ENCODE measurements around the gene CSTPP1. TPM values are rescaled to one million over a fixed set of nuclear protein-coding genes. Genes with fewer than 3 reads are reported as not detected.

Gene CSTPP1
- total RNA-seq, 4 donors from 2014 or later = 19.1 to 27.0 (median 21.8) TPM

DNA sequence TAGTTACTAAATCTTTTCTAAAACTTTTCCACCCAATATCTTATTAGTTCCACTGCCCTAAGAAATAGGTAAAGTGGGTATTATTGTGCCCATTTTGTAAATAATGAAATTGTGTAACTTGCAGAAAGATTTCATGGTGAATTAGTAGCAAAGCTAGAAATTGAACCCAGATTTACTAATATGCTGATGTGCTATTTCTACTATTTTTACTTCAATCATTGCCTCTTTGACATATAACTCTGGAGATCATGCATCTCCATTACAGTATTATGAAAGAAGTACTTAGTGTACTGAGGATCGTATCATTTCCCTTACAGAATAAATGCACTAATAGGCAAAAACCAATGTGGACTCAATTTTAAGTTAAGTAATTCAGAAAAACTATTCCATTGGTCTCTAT lies 119.0 kb downstream of the CSTPP1 start:
- peaks cover 0 to 9% (median 0%) of the 10 kb centered on the region in 3 donors for H3K9me3 ChIP-seq
- H3K4me1 ChIP-seq = peaks cover 0 to 5% (median 0%) of the 10 kb centered on the region in 3 donors
- H3K4me3 ChIP-seq = no peak overlapping the region
- H3K36me3 ChIP-seq = peaks cover 0 to 5% of the 10 kb centered on the region in 2 donors
- WGBS, 2 donors (ENCODE audit: low coverage in 1 of 2) = 83 to 92% methylated on average over 1 of the region's 1 CpG
- no peak for ATAC-seq
- TF ChIP-seq EP300 (IDR thresholded peaks at IDR 0.05) (no peak), CTCF (IDR thresholded peaks at IDR 0.05) (no peak), POLR2AphosphoS5 (IDR thresholded peaks at IDR 0.05) (no peak), POLR2A (IDR thresholded peaks at IDR 0.05) (no peak)
- H3K27me3 ChIP-seq = no peaks in the 10 kb centered on the region
- no peak overlapping the region for H3K27ac ChIP-seq

- no peak overlapping the region for H3K27ac ChIP-seq
- H3K27me3 ChIP-seq = no peaks in the 10 kb centered on the region
- H3K4me1 ChIP-seq = peaks cover 0 to 2% (median 0%) of the 10 kb centered on the region in 3 donors
- 55 to 70% methylated on average over 3 of the region's 3 CpGs for WGBS, 2 donors (ENCODE audit: low coverage in 1 of 2)
- peaks cover 0 to 5% of the 10 kb centered on the region in 2 donors for H3K36me3 ChIP-seq
- TF ChIP-seq EP300 (IDR thresholded peaks at IDR 0.05) (no peak), CTCF (IDR thresholded peaks at IDR 0.05) (no peak), POLR2A (IDR thresholded peaks at IDR 0.05) (no peak), POLR2AphosphoS5 (IDR thresholded peaks at IDR 0.05) (no peak)
- no peak for ATAC-seq
- H3K4me3 ChIP-seq = no peak overlapping the region
- peaks cover 0 to 9% (median 0%) of the 10 kb centered on the region in 3 donors for H3K9me3 ChIP-seq
Observed at GRCh38 chr11:47056261-47056915, 119.8 kb downstream of the CSTPP1 start.

- Histone ChIP-seq H3K27me3 (no peaks in the 10 kb centered on the region), H3K36me3 (peaks cover 0 to 5% of the 10 kb centered on the region in 2 donors), H3K27ac (no peak overlapping the region), H3K4me3 (no peak overlapping the region), H3K9me3 (peaks cover 0 to 9% (median 0%) of the 10 kb centered on the region in 3 donors), H3K4me1 (no peaks in the 10 kb centered on the region)
- no peak for ATAC-seq
- no peak for TF ChIP-seq EP300 (IDR thresholded peaks at IDR 0.05)
- TF ChIP-seq POLR2A (IDR thresholded peaks at IDR 0.05) = no peak
- no peak for TF ChIP-seq CTCF (IDR thresholded peaks at IDR 0.05)
- TF ChIP-seq POLR2AphosphoS5 (IDR thresholded peaks at IDR 0.05) = no peak
Observed at GRCh38 chr11:47057365-47057764, 120.8 kb downstream of the CSTPP1 start.

GRCh38 chr11:47060807-47061206 lies 124.2 kb downstream of the CSTPP1 start:
- Histone ChIP-seq H3K4me1 (no peaks in the 10 kb centered on the region), H3K4me3 (no peak overlapping the region), H3K9me3 (peaks cover 0 to 9% (median 0%) of the 10 kb centered on the region in 3 donors), H3K27ac (no peak overlapping the region), H3K27me3 (no peaks in the 10 kb centered on the region), H3K36me3 (peaks cover 0 to 5% of the 10 kb centered on the region in 2 donors)
- TF ChIP-seq POLR2A (IDR thresholded peaks at IDR 0.05) (no peak), POLR2AphosphoS5 (IDR thresholded peaks at IDR 0.05) (no peak), EP300 (IDR thresholded peaks at IDR 0.05) (no peak), CTCF (IDR thresholded peaks at IDR 0.05) (no peak)
- WGBS, 2 donors (ENCODE audit: low coverage in 1 of 2) = 55 to 67% methylated on average over 2 of the region's 2 CpGs
- no peak for ATAC-seq

Measured in gastroesophageal sphincter (tissue), 4 donors.